ENCODE data around the gene ADCY3. TPM values are rescaled to one million over a fixed set of nuclear protein-coding genes. Genes with fewer than 3 reads are reported as not detected.

The ADCY3 gene
- polyA plus RNA-seq, 1 donor from 2014 or later: 28.8 TPM

GRCh38 chr2:24950102-24950501 lies 30.1 kb upstream of the ADCY3 start:
- no peaks in the 10 kb centered on the region for H3F3A ChIP-seq (ENCODE audit: insufficient read depth, low read length, poor library complexity, severe bottlenecking)
- TF ChIP-seq EP300 (conservative IDR thresholded peaks at IDR 0.05; ENCODE audit: poor library complexity, severe bottlenecking) (no peak), REST (IDR thresholded peaks at IDR 0.05; ENCODE audit: borderline replicate concordance) (no peak), SMC3 (conservative IDR thresholded peaks at IDR 0.05; ENCODE audit: poor library complexity) (no peak), RAD21 (conservative IDR thresholded peaks at IDR 0.05) (no peak), CTCF (IDR thresholded peaks at IDR 0.05; ENCODE audit: poor library complexity, severe bottlenecking) (no peak), TAF1 (IDR thresholded peaks at IDR 0.05; ENCODE audit: low read depth) (no peak), EZH2 (IDR thresholded peaks at IDR 0.05; ENCODE audit: borderline replicate concordance, insufficient read depth, low read length, poor library complexity, severe bottlenecking) (no peak), POLR2AphosphoS5 (IDR thresholded peaks at IDR 0.05) (no peak), MXI1 (conservative IDR thresholded peaks at IDR 0.05; ENCODE audit: poor library complexity, severe bottlenecking) (no peak)
- no peaks in the 10 kb centered on the region for H3K27me3 ChIP-seq (ENCODE audit: insufficient read depth, low read depth, low read length)
- H3K4me2 ChIP-seq (ENCODE audit: low read length): no peak overlapping the region
- peaks cover 14% of the 10 kb centered on the region for H3K36me3 ChIP-seq (ENCODE audit: insufficient read depth, low read length)
- H3K79me2 ChIP-seq (replicated peaks; ENCODE audit: insufficient read depth, low read length): no peaks in the 10 kb centered on the region
- H3K4me3 ChIP-seq (ENCODE audit: low read length): no peak overlapping the region
- H3K9ac ChIP-seq (ENCODE audit: low read length): no peak overlapping the region
- H2AFZ ChIP-seq (ENCODE audit: low read depth, low read length): no peak overlapping the region
- H4K20me1 ChIP-seq (ENCODE audit: insufficient read depth): no peaks in the 10 kb centered on the region
- H3K9me3 ChIP-seq (ENCODE audit: low read length): no peaks in the 10 kb centered on the region
- H3K27ac ChIP-seq (ENCODE audit: low read length): no peak overlapping the region
- H3K9me2 ChIP-seq (ENCODE audit: insufficient read depth, low read length): no peaks in the 10 kb centered on the region

GRCh38 chr2:24948506-24948905 lies 28.5 kb upstream of the ADCY3 start:
- no peak for TF ChIP-seq SMC3 (conservative IDR thresholded peaks at IDR 0.05; ENCODE audit: poor library complexity)
- TF ChIP-seq TAF1 (IDR thresholded peaks at IDR 0.05; ENCODE audit: low read depth): no peak
- no peak for TF ChIP-seq MXI1 (conservative IDR thresholded peaks at IDR 0.05; ENCODE audit: poor library complexity, severe bottlenecking)
- no peak for TF ChIP-seq EP300 (conservative IDR thresholded peaks at IDR 0.05; ENCODE audit: poor library complexity, severe bottlenecking)
- TF ChIP-seq RAD21 (conservative IDR thresholded peaks at IDR 0.05): no peak
- TF ChIP-seq CTCF (IDR thresholded peaks at IDR 0.05; ENCODE audit: poor library complexity, severe bottlenecking): no peak
- no peak for TF ChIP-seq REST (IDR thresholded peaks at IDR 0.05; ENCODE audit: borderline replicate concordance)
- peaks cover 14% of the 10 kb centered on the region for H3K36me3 ChIP-seq (ENCODE audit: insufficient read depth, low read length)
- H3K79me2 ChIP-seq (replicated peaks; ENCODE audit: insufficient read depth, low read length): no peaks in the 10 kb centered on the region
- no peak overlapping the region for H3K4me2 ChIP-seq (ENCODE audit: low read length)
- H3K9me3 ChIP-seq (ENCODE audit: low read length): no peaks in the 10 kb centered on the region
- no peak overlapping the region for H3K4me3 ChIP-seq (ENCODE audit: low read length)
- H3K9ac ChIP-seq (ENCODE audit: low read length): no peak overlapping the region
- no peaks in the 10 kb centered on the region for H3K9me2 ChIP-seq (ENCODE audit: insufficient read depth, low read length)
- H3F3A ChIP-seq (ENCODE audit: insufficient read depth, low read length, poor library complexity, severe bottlenecking): no peaks in the 10 kb centered on the region
- H3K27me3 ChIP-seq (ENCODE audit: insufficient read depth, low read depth, low read length): no peaks in the 10 kb centered on the region
- H2AFZ ChIP-seq (ENCODE audit: low read depth, low read length): no peak overlapping the region
- no peaks in the 10 kb centered on the region for H4K20me1 ChIP-seq (ENCODE audit: insufficient read depth)
- no peak overlapping the region for H3K27ac ChIP-seq (ENCODE audit: low read length)

Data from neural cell (in vitro differentiated cells).